Measurements from ENCODE around the gene SLC13A1. TPM values are rescaled to one million over a fixed set of nuclear protein-coding genes. Genes with fewer than 3 reads are reported as not detected.

SLC13A1 gene
- total RNA-seq, 1 experiment from 2014 or later, result not detected

DNA sequence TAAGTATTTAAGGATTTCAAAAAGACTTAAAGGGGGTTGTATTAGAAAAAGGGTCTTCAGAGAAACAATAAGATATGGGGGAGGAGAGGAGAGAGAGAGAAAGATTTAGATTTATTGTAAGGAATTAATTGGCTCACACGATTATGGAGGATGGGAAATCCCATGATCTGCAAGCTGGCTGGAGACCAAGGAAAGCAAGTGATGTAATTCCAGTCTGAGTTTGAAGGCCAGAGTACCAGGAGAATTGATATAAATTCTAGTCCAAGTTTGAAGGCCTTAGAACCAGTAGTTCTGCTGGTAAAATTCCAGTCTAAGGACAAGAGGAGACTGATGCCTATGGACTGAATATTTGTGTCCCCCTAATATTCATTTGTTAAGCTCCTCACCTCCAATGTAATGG lies 20.6 kb upstream of the SLC13A1 start:
- intact Hi-C loops (cut with micrococcal nuclease), result no loop called here
- POLR2A ChIA-PET, result interaction anchor here (1.1 kb wide), 1 partner anchor 14 kb away, joined by 5 read pairs; no protein-coding TSS in a partner anchor

DNA sequence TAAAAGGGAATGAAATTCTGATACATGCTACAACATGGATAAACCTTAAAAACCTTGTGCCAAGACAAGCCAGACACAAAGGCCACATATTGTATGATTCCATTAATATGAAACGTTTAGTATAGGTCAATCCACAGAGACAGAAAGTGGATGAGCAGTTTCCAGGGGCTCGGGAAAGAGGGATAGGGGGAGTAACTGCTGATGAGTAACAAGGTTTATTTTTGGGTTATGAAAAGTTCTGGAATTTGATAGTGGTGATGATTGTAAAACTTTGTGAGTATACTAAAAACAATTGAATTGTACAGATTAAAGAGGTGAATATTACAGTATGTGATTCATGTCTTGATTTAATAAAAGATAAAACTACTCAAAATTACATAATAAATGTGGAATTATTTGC lies 19.1 kb upstream of the SLC13A1 start:
- H3K27me3 Mint-ChIP-seq (ENCODE audit: insufficient read depth, unreplicated experiment), result no peaks in the 10 kb centered on the region
- CTCF ChIA-PET, result no interaction called here

More for the DNA sequence above, 20.6 kb upstream of the SLC13A1 start:
- Mint-ChIP-seq H3K27ac (ENCODE audit: low read depth, unreplicated experiment) (no peak overlapping the region), H3K4me3 (ENCODE audit: unreplicated experiment) (no peak overlapping the region), H3K9me3 (ENCODE audit: unreplicated experiment) (peaks cover 14% of the 10 kb centered on the region), H3K36me3 (ENCODE audit: insufficient read depth, unreplicated experiment) (no peaks in the 10 kb centered on the region), H3K4me1 (ENCODE audit: insufficient read depth, unreplicated experiment) (no peaks in the 10 kb centered on the region), H3K27me3 (ENCODE audit: insufficient read depth, unreplicated experiment) (no peaks in the 10 kb centered on the region)
- TF ChIP-seq, protein P1, sequence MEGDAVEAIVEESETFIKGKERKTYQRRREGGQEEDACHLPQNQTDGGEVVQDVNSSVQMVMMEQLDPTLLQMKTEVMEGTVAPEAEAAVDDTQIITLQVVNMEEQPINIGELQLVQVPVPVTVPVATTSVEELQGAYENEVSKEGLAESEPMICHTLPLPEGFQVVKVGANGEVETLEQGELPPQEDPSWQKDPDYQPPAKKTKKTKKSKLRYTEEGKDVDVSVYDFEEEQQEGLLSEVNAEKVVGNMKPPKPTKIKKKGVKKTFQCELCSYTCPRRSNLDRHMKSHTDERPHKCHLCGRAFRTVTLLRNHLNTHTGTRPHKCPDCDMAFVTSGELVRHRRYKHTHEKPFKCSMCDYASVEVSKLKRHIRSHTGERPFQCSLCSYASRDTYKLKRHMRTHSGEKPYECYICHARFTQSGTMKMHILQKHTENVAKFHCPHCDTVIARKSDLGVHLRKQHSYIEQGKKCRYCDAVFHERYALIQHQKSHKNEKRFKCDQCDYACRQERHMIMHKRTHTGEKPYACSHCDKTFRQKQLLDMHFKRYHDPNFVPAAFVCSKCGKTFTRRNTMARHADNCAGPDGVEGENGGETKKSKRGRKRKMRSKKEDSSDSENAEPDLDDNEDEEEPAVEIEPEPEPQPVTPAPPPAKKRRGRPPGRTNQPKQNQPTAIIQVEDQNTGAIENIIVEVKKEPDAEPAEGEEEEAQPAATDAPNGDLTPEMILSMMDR (IDR thresholded peaks at IDR 0.05; ENCODE audit: unreplicated experiment), result no peak
- CTCF ChIA-PET, result interaction anchor here (0.8 to 2.1 kb wide), 3 partner anchors 10 to 147 kb away, joined by 3 to 5 read pairs (median 3); no protein-coding TSS in a partner anchor
- DNase-seq (ENCODE audit: unreplicated experiment), result peak; percentile 27
- no TSS peak for BruUV-seq (replicated peaks)

DNA sequence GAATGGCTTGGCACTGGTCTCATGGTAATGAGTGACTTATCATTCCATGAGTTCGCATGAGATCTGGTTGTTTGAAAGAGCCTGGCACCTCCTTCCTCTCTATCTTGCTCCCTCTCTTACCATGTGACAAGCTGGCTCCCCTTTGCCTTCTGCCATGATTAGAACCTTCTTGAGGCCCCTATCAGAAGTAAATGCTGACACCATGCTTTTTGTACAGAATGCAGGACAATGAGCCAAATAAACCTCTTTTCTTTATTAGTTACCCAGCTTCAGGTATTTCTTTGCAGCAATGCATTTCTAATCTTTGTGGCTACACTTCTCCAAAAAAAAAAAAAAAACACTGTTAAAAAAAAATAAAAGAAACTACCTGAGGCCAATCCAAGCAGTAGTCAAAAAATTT lies 17.1 kb upstream of the SLC13A1 start:
- no peak overlapping the region for H3K4me3 Mint-ChIP-seq (ENCODE audit: unreplicated experiment)
- no peaks in the 10 kb centered on the region for H3K4me1 Mint-ChIP-seq (ENCODE audit: insufficient read depth, unreplicated experiment)
- peaks cover 8% of the 10 kb centered on the region for H3K9me3 Mint-ChIP-seq (ENCODE audit: unreplicated experiment)
- no peaks in the 10 kb centered on the region for H3K36me3 Mint-ChIP-seq (ENCODE audit: insufficient read depth, unreplicated experiment)
- intact Hi-C loops (cut with micrococcal nuclease), result no loop called here
- TF ChIP-seq, protein P1 (IDR thresholded peaks at IDR 0.05; ENCODE audit: unreplicated experiment), result no peak
- BruUV-seq (replicated peaks), result no TSS peak
- no peak overlapping the region for H3K27ac Mint-ChIP-seq (ENCODE audit: low read depth, unreplicated experiment)
- CTCF ChIA-PET, result interaction anchor here (0.6 to 1.4 kb wide), 2 partner anchors 9 to 1071 kb away, joined by 4 to 5 read pairs; no protein-coding TSS in a partner anchor
- DNase-seq (ENCODE audit: unreplicated experiment), result no peak
- no peaks in the 10 kb centered on the region for H3K27me3 Mint-ChIP-seq (ENCODE audit: insufficient read depth, unreplicated experiment)
- POLR2A ChIA-PET, result interaction anchor here (1.3 kb wide), 1 partner anchor 8 kb away, joined by 4 read pairs; no protein-coding TSS in a partner anchor

More for the DNA sequence above, 19.1 kb upstream of the SLC13A1 start:
- BruUV-seq (replicated peaks), result no TSS peak
- H3K9me3 Mint-ChIP-seq (ENCODE audit: unreplicated experiment), result peaks cover 15% of the 10 kb centered on the region
- no peak overlapping the region for H3K27ac Mint-ChIP-seq (ENCODE audit: low read depth, unreplicated experiment)
- no peaks in the 10 kb centered on the region for H3K36me3 Mint-ChIP-seq (ENCODE audit: insufficient read depth, unreplicated experiment)
- no peak overlapping the region for H3K4me3 Mint-ChIP-seq (ENCODE audit: unreplicated experiment)
- intact Hi-C loops (cut with micrococcal nuclease), result no loop called here
- DNase-seq (ENCODE audit: unreplicated experiment), result no peak
- no peaks in the 10 kb centered on the region for H3K4me1 Mint-ChIP-seq (ENCODE audit: insufficient read depth, unreplicated experiment)
- POLR2A ChIA-PET, result no interaction called here
- TF ChIP-seq, protein P1 (IDR thresholded peaks at IDR 0.05; ENCODE audit: unreplicated experiment), result no peak

DNA sequence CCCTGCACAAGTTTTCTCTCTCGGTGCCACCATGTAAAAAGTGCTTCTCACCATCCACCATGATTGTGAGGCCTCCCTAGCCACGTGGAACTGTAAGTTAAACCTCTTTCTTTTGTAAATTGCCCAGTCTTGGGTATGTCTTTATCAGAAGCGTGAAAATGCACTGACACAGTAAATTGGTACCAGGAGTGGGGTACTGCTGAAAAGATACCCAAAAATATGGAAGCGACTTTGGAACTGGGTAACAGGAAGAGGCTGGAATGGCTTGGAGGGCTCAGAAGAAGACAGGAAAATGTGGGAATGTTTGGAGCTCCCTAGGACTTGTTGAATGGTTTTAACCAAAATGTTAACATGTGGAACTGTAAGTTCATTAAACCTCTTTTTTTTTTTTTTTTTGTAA lies 15.6 kb upstream of the SLC13A1 start:
- CTCF ChIA-PET, result interaction anchor here (0.6 to 1.1 kb wide), 3 partner anchors 47 to 152 kb away, joined by 3 to 5 read pairs (median 3); no protein-coding TSS in a partner anchor
- no peak for DNase-seq (ENCODE audit: unreplicated experiment)
- Mint-ChIP-seq H3K36me3 (ENCODE audit: insufficient read depth, unreplicated experiment) (no peaks in the 10 kb centered on the region), H3K9me3 (ENCODE audit: unreplicated experiment) (peaks cover 8% of the 10 kb centered on the region), H3K27me3 (ENCODE audit: insufficient read depth, unreplicated experiment) (no peaks in the 10 kb centered on the region), H3K4me3 (ENCODE audit: unreplicated experiment) (no peak overlapping the region), H3K27ac (ENCODE audit: low read depth, unreplicated experiment) (no peak overlapping the region), H3K4me1 (ENCODE audit: insufficient read depth, unreplicated experiment) (no peaks in the 10 kb centered on the region)
- TF ChIP-seq, protein P1 (IDR thresholded peaks at IDR 0.05; ENCODE audit: unreplicated experiment), result no peak
- intact Hi-C loops (cut with micrococcal nuclease), result no loop called here
- POLR2A ChIA-PET, result no interaction called here
- no TSS peak for BruUV-seq (replicated peaks)

Measured in MCF 10A (cell line).